HG03575 (cell line): ENCODE results near the gene FAS.

ENCODE experiments used
- ATAC-seq: cut with Tn5 transposase; IDR thresholded peaks from one replicate; pipeline ENCODE4 v1.9.1; 2021; ENCODE audit not compliant: unreplicated experiment, insufficient number of reproducible peaks, low FRiP score; ENCODE audit errors: extremely low read depth

The FAS gene

GRCh38 chr10:89025453-89025852 is 34.9 kb downstream of the FAS start:
- no peak for ATAC-seq

DNA sequence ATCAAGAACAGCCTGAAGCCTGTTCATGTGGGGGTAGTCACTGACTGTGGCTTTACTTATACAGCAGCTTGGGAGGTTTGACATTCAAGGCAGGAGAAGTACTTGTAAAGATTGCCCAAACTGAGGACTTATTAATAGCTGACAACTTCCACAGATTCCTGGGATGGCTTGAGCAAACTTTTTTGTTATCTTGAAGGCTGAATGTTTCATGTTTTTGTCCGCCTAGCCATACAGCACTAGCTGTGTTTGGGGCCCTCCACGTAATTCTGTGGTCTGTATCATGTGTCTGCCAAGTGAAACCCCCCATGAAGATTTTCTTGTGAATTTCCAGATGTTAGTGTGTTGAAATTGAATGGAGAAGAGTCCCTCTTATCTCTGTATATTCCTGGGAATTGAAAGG is 38.6 kb downstream of the FAS start:
- no peak for ATAC-seq

GRCh38 chr10:89029785-89030437 is 39.3 kb downstream of the FAS start:
- ATAC-seq: no peak

GRCh38 chr10:89030791-89031190 is 40.2 kb downstream of the FAS start:
- ATAC-seq: no peak

GRCh38 chr10:89032141-89032891 is 41.7 kb downstream of the FAS start:
- ATAC-seq: no peak

DNA sequence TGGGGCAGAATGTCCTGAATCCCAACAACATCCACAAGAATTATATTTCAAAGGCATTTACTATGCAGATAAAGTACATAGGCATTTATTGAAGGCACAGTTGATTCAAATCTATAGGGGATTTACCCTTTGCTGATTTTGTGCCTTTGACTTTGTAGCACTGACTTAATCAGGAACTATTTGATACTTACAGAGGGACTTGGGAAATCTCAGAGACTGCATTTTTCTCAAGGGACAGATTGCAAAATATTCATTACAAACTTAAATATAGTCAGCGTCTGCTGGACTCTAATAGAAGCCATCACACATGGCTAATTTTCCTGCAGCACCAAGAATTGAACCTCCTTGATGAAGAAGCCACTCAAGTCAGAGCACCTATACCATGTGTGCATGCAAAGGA is 44.9 kb downstream of the FAS start:
- no peak for ATAC-seq

DNA sequence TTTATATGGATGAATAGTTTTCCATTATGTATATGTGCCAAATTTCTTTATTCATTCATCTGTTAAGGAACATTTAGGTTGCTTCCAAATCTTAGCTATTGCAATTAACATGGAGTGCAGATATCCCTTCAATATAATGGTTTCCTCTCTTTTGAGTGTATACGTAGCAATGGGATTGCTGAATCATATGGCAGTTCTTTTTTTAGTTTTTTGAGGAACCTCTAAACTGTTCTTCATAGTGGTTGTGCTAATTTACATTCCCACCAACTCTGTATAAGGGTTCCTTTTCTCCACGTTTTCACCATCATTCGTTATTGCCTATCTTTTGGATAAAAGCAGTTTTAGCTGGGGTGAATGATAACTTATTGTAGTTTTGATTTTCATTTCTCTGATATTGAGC is 46.5 kb downstream of the FAS start:
- ATAC-seq: no peak

DNA sequence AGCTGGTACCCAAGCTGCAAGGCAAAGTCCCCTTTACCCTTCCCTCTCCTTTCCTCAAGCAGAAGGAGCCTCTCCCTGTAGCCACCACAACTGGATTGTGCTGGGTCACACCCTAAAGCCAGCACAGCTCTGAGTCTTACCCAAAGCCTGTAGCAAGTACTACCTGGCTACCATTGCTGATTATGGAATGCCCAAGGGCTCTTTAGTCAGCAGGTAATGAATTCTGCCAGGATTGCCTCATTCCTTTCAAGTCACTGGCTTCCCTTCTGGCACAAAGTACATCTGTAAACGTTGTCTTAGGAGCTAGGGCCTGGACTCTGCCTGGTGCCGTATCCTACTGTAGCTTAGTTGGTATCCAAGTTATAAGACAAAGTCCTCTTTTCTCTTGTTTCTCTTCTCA is 52.0 kb downstream of the FAS start:
- ATAC-seq: no peak

- ATAC-seq: no peak
These were observed 52.5 kb downstream of the FAS start for GRCh38 chr10:89043052-89043451.

GRCh38 chr10:89047397-89047796 is 56.8 kb downstream of the FAS start:
- no peak for ATAC-seq

DNA sequence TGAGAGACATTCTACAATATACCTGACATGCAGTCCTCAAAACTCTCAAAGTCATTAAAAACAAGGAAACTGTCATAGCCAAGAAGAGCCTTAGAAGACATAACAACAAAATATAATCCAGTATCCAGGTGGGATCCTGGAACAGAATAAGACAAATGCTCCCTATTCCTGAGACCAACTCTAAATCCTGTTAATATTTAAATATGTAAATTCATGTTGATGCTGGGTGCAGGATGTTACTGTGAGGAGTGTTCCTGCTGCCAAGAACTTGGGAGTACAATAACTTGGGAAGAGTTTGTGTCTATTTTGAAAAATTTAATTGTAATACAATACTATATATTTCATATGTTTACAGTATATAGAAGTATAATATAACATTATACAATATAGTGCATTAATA is 61.0 kb downstream of the FAS start:
- no peak for ATAC-seq

DNA sequence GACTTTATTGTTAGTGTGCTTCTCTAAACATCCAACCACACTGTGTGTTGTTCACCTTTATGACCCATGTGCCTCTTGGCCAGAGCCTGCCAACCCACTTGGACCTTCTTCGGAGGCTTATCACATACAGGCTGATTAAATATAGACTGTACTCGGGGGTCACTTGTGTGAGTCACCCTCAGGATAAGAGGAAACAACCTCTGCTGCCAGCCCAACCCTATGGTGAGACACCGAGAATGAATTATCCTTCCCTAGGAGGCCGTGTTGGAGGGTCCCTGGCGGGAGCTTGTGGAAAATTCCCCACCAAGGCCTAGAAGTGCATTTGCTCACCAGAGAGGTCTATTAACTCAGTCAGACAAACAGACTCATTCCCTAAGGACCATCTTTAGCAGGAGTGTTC is 63.0 kb downstream of the FAS start:
- no peak for ATAC-seq

DNA sequence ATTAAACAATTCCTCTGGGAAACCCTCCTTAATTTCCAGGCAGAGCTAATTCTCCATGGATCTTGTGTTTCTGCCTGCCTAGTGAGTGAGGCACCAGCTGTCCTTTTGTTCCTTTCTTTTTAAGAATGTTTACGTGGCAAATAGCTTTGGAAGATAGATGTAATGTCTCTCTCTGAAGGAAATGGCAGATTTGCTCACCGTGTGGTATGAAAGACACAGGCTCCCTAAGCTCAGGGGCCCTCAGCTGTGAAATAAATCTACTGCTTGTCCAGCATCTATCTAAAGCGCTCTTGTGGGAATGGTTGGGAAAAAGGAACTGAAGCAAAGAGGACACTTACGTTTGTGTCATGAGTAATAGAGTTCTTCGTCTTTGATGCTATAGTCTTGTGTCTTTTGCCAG is 64.6 kb downstream of the FAS start:
- ATAC-seq: no peak

GRCh38 chr10:89062861-89063260 is 72.3 kb downstream of the FAS start:
- no peak for ATAC-seq

DNA sequence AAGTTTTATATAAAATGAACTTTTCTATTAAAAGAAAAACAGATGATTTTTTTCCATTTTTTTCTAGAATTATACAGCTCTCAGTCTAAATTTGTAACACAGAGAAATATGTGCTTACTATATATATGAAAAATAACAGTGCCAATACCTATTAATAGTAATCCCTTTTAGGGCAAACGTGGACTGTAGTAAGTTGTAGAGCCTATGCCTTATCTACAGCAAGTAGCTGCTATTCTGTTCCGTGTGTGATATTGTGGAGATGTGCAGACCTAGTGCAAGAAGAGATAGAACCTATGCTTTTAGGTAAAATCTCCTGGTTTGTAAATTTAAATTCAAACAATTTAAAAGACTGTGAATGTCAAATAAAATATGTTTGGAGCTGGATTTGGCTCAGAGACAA is 72.9 kb downstream of the FAS start:
- ATAC-seq: no peak

DNA sequence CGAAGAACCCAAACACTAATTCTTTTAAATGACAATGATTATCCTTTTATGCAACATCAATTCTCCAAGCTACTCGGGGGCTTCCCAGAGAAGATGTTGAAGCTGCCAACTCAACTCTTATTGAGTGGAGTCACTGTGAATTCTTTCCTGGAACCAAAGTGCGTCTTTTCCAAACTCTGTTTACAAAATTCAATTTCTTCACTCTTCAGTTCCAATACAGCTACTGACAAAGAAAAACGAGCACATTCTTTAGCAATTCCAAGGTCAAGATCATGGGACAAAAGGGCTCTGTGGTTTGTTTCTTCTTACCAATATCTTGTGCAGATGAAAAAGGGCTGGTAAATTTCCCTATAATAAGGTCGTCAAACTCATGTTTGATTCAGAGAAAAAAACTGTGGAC is 74.2 kb downstream of the FAS start:
- ATAC-seq: no peak
